ENCODE measurements around the gene FOXR1. TPM values are rescaled to one million over a fixed set of nuclear protein-coding genes. Genes with fewer than 3 reads are reported as not detected.

The FOXR1 gene
- total RNA-seq, 1 donor from 2014 or later = not detected

DNA sequence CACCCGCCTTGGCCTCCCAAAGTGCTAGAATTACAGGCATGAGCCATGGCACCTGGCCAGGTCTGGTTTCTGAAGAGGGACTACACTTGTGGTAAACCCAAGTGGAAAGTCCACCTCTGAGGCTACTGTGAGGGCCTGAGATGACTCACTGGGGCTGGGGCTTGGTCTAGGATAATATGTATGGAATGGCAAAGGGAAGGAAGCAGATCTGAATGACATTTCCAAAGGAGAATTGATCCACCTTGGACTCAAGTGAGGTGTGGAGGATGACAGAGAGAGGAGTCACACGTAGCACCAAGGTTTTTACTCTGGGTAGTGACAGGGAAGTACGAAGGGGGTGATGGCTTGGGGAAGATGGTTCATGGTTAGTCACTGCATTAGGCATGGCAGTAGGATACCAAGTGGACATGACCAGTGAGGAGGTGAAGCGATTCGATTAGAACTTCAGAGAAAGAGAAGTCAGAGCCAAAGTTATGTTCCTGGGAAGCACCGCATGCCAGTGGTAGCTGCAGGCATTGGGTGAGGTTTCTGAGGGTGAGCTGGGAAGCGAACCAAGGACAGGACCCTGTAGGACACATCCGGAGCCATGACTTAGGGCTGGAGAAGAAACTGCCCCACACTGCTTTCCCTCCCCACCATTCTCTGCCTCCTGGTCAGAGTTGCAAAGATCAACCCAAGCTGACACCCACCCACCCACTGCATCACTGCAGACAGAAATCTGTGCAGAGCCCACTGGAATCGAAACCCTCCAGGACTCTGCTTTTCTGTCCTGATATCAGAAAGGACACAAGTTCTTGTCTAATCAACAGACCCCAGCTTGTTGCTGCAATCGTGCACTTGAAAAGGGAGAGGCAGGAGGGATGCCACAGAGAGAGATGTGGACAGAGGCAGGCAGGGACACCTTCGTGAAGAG is 32.8 kb upstream of the FOXR1 start:
- no peaks in the 10 kb centered on the region for H3K27me3 ChIP-seq (ENCODE audit: low read depth)
- DNase-seq = peak; percentile 75
- TF ChIP-seq, protein P1, sequence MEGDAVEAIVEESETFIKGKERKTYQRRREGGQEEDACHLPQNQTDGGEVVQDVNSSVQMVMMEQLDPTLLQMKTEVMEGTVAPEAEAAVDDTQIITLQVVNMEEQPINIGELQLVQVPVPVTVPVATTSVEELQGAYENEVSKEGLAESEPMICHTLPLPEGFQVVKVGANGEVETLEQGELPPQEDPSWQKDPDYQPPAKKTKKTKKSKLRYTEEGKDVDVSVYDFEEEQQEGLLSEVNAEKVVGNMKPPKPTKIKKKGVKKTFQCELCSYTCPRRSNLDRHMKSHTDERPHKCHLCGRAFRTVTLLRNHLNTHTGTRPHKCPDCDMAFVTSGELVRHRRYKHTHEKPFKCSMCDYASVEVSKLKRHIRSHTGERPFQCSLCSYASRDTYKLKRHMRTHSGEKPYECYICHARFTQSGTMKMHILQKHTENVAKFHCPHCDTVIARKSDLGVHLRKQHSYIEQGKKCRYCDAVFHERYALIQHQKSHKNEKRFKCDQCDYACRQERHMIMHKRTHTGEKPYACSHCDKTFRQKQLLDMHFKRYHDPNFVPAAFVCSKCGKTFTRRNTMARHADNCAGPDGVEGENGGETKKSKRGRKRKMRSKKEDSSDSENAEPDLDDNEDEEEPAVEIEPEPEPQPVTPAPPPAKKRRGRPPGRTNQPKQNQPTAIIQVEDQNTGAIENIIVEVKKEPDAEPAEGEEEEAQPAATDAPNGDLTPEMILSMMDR (IDR thresholded peaks at IDR 0.05) = no peak
- H3K9me3 ChIP-seq = no peaks in the 10 kb centered on the region
- intact Hi-C loops (cut with DNase I) = no loop called here
- no peaks in the 10 kb centered on the region for H3K36me3 ChIP-seq
- no peak overlapping the region for H3K27ac ChIP-seq
- H3K4me1 ChIP-seq = no peaks in the 10 kb centered on the region
- H3K4me3 ChIP-seq = no peak overlapping the region
- peak; percentile 74 to 76 for ATAC-seq

DNA sequence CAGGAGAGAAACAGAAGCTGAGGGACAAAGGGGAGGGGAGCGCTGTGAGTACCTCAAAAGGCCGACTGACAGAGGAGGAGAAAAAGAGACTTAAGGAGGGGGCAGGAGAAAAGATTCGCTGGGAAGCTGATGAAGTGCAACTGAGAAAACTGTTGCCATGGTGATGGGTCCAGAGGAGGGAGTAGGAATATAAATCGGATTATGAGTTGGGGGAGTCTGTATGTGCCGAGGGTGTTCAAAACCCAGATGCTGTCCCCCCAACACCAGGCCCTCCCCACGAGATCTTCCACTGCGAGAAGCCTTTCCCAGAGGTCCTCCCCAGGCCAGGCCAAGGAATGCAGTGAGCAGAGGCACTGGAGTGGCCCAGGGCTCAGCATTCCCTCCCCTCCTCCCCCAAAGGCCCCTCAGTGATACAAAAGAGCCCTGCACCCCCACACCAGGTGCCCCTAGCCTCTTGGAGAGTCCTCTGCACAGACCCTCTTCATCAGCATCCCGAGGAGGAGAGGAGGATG is 32.1 kb upstream of the FOXR1 start:
- no peaks in the 10 kb centered on the region for H3K4me1 ChIP-seq
- H3K27ac ChIP-seq = no peak overlapping the region
- TF ChIP-seq, protein P1 (IDR thresholded peaks at IDR 0.05) = no peak
- H3K27me3 ChIP-seq (ENCODE audit: low read depth) = peaks cover 3% of the 10 kb centered on the region
- no peaks in the 10 kb centered on the region for H3K36me3 ChIP-seq
- DNase-seq (no peak), ATAC-seq (no peak)
- no peaks in the 10 kb centered on the region for H3K9me3 ChIP-seq
- intact Hi-C loops (cut with DNase I) = no loop called here
- no peak overlapping the region for H3K4me3 ChIP-seq

GRCh38 chr11:118939953-118940598 is 31.5 kb upstream of the FOXR1 start:
- Histone ChIP-seq H3K9me3 (no peaks in the 10 kb centered on the region), H3K4me1 (no peaks in the 10 kb centered on the region), H3K27me3 (ENCODE audit: low read depth) (peaks cover 3% of the 10 kb centered on the region), H3K27ac (no peak overlapping the region), H3K4me3 (no peak overlapping the region), H3K36me3 (no peaks in the 10 kb centered on the region)
- DNase-seq (no peak), ATAC-seq (peak; percentile 18 to 35)
- intact Hi-C loops (cut with DNase I) = no loop called here
- TF ChIP-seq, protein P1 (IDR thresholded peaks at IDR 0.05) = no peak

- Histone ChIP-seq H3K4me1 (no peaks in the 10 kb centered on the region), H3K27me3 (ENCODE audit: low read depth) (peaks cover 10% of the 10 kb centered on the region), H3K9me3 (no peaks in the 10 kb centered on the region), H3K36me3 (no peaks in the 10 kb centered on the region), H3K4me3 (no peak overlapping the region), H3K27ac (no peak overlapping the region)
- no peak for ATAC-seq
- TF ChIP-seq, protein P1 (IDR thresholded peaks at IDR 0.05) = no peak
- no peak for DNase-seq
- intact Hi-C loops (cut with DNase I) = no loop called here
Measured at GRCh38 chr11:118947091-118947490, 24.5 kb upstream of the FOXR1 start.

DNA sequence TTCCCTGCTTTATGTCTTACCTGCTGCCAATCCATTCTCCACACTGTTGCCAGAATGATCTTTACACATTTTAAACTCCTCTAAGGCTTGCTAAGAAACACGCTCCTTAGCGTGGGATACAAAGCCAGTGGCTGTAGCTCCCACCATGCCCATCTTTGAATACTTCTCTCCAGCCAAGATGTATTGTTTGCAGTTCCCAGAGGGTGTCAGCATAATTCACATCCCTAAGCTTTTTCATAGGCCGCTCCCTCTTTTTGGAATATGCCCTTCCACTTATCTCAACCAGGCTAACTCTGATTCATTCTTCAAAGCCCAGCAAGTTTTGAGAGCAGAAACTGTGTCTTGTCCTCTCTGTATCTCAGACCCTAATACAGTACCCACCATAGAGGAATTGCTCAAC is 23.6 kb upstream of the FOXR1 start:
- Histone ChIP-seq H3K4me3 (no peak overlapping the region), H3K4me1 (no peaks in the 10 kb centered on the region), H3K36me3 (no peaks in the 10 kb centered on the region), H3K27me3 (ENCODE audit: low read depth) (peaks cover 12% of the 10 kb centered on the region), H3K9me3 (no peaks in the 10 kb centered on the region), H3K27ac (no peak overlapping the region)
- no peak for ATAC-seq
- TF ChIP-seq, protein P1 (IDR thresholded peaks at IDR 0.05) = no peak
- no peak for DNase-seq
- intact Hi-C loops (cut with DNase I) = no loop called here
